ENCODE measurements around the gene ABCA2.

The ABCA2 gene

DNA sequence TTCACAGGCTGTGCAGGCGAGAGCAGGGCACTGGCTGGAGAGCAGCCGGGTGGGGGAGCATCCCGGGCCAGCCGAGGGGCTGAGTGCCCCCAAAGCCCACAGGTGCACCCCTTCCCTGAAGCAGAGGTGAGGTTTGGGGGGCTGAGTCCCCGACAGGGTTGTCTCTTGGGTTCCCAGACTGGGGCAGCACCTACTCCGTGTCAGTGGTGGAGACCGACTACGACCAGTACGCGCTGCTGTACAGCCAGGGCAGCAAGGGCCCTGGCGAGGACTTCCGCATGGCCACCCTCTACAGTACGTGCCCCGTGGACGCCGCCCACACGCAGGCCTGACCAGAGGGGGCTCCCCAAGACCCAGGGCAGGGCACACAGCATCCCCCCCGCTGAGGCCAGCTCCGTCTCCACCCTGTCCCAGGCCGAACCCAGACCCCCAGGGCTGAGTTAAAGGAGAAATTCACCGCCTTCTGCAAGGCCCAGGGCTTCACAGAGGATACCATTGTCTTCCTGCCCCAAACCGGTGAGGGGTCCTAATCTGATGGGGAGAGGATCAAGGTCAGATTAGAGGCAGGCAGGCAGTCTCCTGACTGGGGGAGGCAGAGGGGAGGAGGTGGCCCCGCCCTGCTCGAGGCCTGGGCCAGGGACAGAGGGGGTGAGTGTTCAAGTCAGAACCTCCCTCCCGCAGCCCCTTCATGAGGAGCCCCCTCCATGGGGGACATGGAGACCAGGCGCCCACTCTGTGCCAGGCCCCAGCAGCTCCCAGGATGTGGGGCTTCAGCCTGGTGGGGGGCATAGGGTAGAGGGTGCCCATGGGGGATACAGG is 48.1 kb downstream of the ABCA2 start:
- Histone ChIP-seq H3K9ac (ENCODE audit: low read length) (no peak overlapping the region), H4K20me1 (ENCODE audit: low read depth, low read length) (no peaks in the 10 kb centered on the region), H3K4me2 (ENCODE audit: low read depth, low read length, poor library complexity, severe bottlenecking) (no peak overlapping the region), H3K79me2 (ENCODE audit: insufficient read depth, low read length) (no peaks in the 10 kb centered on the region), H3K9me2 (replicated peaks; ENCODE audit: insufficient read depth, low read length) (no peaks in the 10 kb centered on the region), H3K27me3 (ENCODE audit: low read length) (no peaks in the 10 kb centered on the region), H3K4me3 (ENCODE audit: insufficient read depth, low read length, poor library complexity, severe bottlenecking) (no peak overlapping the region), H3K27ac (ENCODE audit: low read depth, low read length) (no peak overlapping the region), H3F3A (ENCODE audit: insufficient read depth) (no peaks in the 10 kb centered on the region), H2AFZ (ENCODE audit: low read depth, low read length, severe bottlenecking) (no peak overlapping the region), H3K9me3 (ENCODE audit: insufficient read depth, low read length) (no peaks in the 10 kb centered on the region), H3K36me3 (ENCODE audit: low read length) (no peaks in the 10 kb centered on the region)
- no peak for TF ChIP-seq EZH2phosphoT487 (conservative IDR thresholded peaks at IDR 0.05; ENCODE audit: low read length)
- TF ChIP-seq, protein P1, sequence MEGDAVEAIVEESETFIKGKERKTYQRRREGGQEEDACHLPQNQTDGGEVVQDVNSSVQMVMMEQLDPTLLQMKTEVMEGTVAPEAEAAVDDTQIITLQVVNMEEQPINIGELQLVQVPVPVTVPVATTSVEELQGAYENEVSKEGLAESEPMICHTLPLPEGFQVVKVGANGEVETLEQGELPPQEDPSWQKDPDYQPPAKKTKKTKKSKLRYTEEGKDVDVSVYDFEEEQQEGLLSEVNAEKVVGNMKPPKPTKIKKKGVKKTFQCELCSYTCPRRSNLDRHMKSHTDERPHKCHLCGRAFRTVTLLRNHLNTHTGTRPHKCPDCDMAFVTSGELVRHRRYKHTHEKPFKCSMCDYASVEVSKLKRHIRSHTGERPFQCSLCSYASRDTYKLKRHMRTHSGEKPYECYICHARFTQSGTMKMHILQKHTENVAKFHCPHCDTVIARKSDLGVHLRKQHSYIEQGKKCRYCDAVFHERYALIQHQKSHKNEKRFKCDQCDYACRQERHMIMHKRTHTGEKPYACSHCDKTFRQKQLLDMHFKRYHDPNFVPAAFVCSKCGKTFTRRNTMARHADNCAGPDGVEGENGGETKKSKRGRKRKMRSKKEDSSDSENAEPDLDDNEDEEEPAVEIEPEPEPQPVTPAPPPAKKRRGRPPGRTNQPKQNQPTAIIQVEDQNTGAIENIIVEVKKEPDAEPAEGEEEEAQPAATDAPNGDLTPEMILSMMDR (IDR thresholded peaks at IDR 0.05; ENCODE audit: insufficient read depth, low read length, poor library complexity, severe bottlenecking): no peak

DNA sequence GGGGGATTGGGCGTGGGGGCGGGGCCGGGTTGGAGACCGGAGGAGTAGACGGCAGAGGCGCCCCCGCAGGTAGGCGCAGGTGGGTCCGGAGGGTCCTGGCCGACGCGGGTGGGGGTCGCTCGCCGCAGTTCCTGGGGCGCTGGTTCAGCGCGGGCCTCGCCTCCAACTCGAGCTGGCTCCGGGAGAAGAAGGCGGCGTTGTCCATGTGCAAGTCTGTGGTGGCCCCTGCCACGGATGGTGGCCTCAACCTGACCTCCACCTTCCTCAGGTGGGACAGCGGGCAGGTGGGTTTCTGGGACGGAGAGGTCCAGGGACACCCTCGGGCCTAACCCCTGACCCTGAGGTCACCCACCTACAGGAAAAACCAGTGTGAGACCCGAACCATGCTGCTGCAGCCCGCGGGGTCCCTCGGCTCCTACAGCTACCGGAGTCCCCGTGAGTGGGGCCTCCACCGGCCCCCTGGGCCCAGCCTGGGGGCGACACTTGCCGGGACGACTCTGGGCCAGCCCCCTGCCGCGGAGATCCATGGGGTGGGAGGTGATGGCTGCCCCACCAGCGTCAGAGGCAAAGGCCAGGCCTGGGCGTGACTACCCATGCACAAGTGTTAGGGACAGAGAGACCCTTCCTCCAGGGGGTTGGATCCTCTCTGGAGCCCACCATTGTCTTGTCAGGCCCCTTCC is 49.0 kb downstream of the ABCA2 start:
- Histone ChIP-seq H3K27ac (ENCODE audit: low read depth, low read length) (no peak overlapping the region), H3K36me3 (ENCODE audit: low read length) (no peaks in the 10 kb centered on the region), H3K9me2 (replicated peaks; ENCODE audit: insufficient read depth, low read length) (no peaks in the 10 kb centered on the region), H3K9me3 (ENCODE audit: insufficient read depth, low read length) (no peaks in the 10 kb centered on the region), H3K27me3 (ENCODE audit: low read length) (no peaks in the 10 kb centered on the region), H3K4me3 (ENCODE audit: insufficient read depth, low read length, poor library complexity, severe bottlenecking) (no peak overlapping the region), H3K9ac (ENCODE audit: low read length) (no peak overlapping the region), H3K4me2 (ENCODE audit: low read depth, low read length, poor library complexity, severe bottlenecking) (no peak overlapping the region), H3K79me2 (ENCODE audit: insufficient read depth, low read length) (no peaks in the 10 kb centered on the region), H4K20me1 (ENCODE audit: low read depth, low read length) (no peaks in the 10 kb centered on the region), H2AFZ (ENCODE audit: low read depth, low read length, severe bottlenecking) (no peak overlapping the region), H3F3A (ENCODE audit: insufficient read depth) (no peaks in the 10 kb centered on the region)
- TF ChIP-seq, protein P1 (IDR thresholded peaks at IDR 0.05; ENCODE audit: insufficient read depth, low read length, poor library complexity, severe bottlenecking): no peak
- TF ChIP-seq EZH2phosphoT487 (conservative IDR thresholded peaks at IDR 0.05; ENCODE audit: low read length): no peak

DNA sequence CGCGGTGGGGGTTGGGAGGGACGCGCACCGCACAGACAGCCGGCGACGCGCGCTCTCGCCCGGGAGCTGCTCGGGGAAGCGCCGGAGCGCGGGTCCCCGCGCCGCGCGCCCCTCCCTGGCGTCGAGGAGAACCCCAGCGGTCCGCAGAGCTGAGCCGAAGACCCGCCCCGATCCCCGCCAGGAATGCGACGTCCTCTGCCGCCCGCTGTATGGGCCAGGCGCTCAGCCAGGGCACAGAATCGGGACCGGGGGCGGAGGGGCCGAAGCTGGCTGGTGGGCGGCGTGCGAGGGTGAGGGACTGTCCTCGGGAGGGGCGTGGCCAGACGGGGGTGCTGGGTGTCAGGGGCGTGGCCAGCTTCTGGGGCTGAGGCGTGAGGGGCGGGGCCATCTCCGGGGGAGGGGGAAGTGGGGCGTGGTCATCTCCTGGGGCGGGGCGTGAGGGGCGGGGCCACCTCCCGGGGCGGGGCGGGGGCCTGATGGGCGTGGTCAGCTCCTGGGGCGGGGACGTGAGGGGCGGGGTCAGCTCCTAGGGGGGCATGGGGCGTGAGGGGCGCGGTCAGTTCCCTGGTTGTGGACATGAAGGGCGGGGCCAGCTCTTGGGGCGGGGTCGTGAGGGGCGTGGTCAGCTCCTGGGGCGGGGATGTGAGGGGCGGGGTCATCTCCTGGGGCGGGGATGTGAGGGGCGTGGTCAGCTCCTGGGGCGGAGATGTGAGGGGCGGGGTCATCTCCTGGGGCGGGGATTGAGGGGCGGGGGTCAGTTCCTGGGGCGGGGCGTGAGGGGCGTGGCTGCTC is 49.8 kb downstream of the ABCA2 start:
- H3F3A ChIP-seq (ENCODE audit: insufficient read depth): no peaks in the 10 kb centered on the region

More for the DNA sequence above, 49.8 kb downstream of the ABCA2 start:
- Histone ChIP-seq H3K9ac (ENCODE audit: low read length) (no peak overlapping the region), H3K4me2 (ENCODE audit: low read depth, low read length, poor library complexity, severe bottlenecking) (no peak overlapping the region), H3K36me3 (ENCODE audit: low read length) (no peaks in the 10 kb centered on the region), H3K27ac (ENCODE audit: low read depth, low read length) (no peak overlapping the region), H2AFZ (ENCODE audit: low read depth, low read length, severe bottlenecking) (no peak overlapping the region), H3K9me3 (ENCODE audit: insufficient read depth, low read length) (no peaks in the 10 kb centered on the region), H4K20me1 (ENCODE audit: low read depth, low read length) (no peaks in the 10 kb centered on the region), H3K27me3 (ENCODE audit: low read length) (no peaks in the 10 kb centered on the region), H3K9me2 (replicated peaks; ENCODE audit: insufficient read depth, low read length) (no peaks in the 10 kb centered on the region), H3K4me3 (ENCODE audit: insufficient read depth, low read length, poor library complexity, severe bottlenecking) (no peak overlapping the region), H3K79me2 (ENCODE audit: insufficient read depth, low read length) (no peaks in the 10 kb centered on the region)
- TF ChIP-seq EZH2phosphoT487 (conservative IDR thresholded peaks at IDR 0.05; ENCODE audit: low read length): no peak
- TF ChIP-seq, protein P1 (IDR thresholded peaks at IDR 0.05; ENCODE audit: insufficient read depth, low read length, poor library complexity, severe bottlenecking): no peak
